Measurements from ENCODE around the gene CAPS2.

GRCh38 chr12:75366629-75367028, 36.5 kb upstream of the CAPS2 start:
- no peak for TF ChIP-seq SIN3A (IDR thresholded peaks at IDR 0.05; ENCODE audit: borderline replicate concordance, insufficient read depth, low read length)
- TF ChIP-seq, protein P1, sequence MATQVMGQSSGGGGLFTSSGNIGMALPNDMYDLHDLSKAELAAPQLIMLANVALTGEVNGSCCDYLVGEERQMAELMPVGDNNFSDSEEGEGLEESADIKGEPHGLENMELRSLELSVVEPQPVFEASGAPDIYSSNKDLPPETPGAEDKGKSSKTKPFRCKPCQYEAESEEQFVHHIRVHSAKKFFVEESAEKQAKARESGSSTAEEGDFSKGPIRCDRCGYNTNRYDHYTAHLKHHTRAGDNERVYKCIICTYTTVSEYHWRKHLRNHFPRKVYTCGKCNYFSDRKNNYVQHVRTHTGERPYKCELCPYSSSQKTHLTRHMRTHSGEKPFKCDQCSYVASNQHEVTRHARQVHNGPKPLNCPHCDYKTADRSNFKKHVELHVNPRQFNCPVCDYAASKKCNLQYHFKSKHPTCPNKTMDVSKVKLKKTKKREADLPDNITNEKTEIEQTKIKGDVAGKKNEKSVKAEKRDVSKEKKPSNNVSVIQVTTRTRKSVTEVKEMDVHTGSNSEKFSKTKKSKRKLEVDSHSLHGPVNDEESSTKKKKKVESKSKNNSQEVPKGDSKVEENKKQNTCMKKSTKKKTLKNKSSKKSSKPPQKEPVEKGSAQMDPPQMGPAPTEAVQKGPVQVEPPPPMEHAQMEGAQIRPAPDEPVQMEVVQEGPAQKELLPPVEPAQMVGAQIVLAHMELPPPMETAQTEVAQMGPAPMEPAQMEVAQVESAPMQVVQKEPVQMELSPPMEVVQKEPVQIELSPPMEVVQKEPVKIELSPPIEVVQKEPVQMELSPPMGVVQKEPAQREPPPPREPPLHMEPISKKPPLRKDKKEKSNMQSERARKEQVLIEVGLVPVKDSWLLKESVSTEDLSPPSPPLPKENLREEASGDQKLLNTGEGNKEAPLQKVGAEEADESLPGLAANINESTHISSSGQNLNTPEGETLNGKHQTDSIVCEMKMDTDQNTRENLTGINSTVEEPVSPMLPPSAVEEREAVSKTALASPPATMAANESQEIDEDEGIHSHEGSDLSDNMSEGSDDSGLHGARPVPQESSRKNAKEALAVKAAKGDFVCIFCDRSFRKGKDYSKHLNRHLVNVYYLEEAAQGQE (IDR thresholded peaks at IDR 0.05; ENCODE audit: insufficient read depth in 1 of 2, low read depth in 2 of 2, low read length in 2 of 2), result no peak

Measured in PFSK-1 (cell line).